GM21717 (cell line): Measurements from ENCODE around the gene PACS2.

Source experiments
- ATAC-seq: cut with Tn5 transposase; IDR thresholded peaks from one replicate; pipeline ENCODE4 v1.9.1; 2021; ENCODE audit warnings: mild to moderate bottlenecking, moderate library complexity; ENCODE audit not compliant: unreplicated experiment

Gene PACS2

GRCh38 chr14:105366386-105367074, 52.0 kb downstream of the PACS2 start:
- no peak for ATAC-seq

DNA sequence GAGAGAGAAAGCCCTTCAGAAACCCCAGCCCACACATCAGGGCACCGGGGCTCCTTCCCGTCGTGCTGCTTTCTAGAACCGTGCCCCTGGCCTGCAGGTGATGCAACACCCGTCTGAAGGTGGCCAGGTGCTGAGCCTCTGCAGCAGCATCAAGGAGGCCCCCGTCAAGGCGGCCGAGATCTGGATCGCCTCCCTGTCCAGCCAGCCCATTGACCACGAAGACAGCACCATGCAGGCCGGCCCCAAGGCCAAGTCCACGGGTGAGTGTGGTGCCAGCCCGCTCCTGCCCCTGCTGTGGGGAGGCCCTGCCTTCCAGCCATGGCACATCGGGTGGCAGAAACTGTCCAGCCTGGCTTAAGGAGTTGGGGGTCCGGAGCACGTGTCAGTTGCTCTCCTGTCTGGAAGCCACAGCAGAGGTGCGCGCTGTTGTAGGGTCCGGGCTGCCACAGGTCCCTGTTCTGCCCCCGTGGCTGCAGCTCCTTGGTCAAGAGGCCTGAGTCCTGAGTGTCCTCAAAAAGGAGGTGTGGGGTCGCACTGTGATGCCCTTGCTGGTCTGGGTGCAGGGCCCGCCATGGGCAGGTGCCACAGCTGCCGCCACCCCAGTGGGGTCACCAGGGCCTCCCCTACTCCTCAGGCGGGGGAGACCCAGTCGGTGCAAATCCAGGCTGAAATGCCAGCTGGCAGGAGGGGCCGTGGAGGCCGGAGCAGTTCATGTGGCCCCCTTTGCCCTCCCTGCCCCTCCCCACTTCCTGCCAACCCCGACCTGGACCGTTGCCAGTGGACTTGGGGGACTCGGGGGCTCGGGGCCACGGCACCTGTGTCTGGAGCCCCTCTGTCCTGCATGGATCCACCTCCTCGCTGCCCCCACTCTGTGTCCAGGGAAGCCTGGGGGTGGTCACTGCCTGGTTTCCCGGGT, 52.8 kb downstream of the PACS2 start:
- ATAC-seq = no peak

GRCh38 chr14:105368032-105368417, 53.5 kb downstream of the PACS2 start:
- ATAC-seq = no peak

GRCh38 chr14:105368426-105368825, 53.9 kb downstream of the PACS2 start:
- no peak for ATAC-seq

DNA sequence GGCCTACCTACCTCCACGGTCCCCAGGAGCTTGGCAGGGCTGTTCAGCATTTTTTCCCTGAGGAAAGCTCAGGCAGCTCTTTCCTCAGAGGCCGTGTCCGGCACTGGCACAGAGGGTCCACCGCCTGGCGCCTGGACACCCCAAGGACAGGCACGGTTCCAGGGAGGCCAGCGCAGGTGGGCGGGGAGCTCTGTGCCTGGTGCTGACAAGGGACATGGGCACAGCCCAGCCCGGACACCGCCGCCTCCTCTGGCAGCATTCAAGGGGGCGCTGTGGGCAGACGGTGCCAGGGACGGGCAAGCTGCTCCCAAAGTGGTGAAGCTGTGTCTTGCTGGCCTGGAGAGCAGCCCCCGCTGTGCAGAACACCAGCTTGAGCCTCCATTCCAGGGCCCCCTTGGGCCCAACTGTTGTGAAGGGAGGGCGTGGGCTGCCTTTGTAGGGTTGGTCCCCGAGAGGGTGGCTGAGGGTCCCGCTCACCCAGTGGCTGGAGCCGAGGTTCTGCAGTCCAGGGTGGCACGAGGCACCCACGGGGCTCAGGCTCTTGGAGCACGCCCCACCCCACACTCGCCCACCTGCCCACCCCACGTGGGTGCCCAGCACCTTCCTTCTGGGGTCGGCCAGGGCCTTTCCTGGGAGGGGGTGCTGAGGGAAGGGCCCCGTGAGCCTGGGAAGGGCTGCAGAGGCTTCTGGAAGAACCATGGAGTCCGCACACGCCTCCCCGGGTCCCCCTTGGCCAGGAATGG, 54.5 kb downstream of the PACS2 start:
- ATAC-seq = no peak

- no peak for ATAC-seq
These were observed 55.1 kb downstream of the PACS2 start for GRCh38 chr14:105369653-105370040.

- no peak for ATAC-seq
These were observed 59.8 kb downstream of the PACS2 start for GRCh38 chr14:105374389-105374788.

- no peak for ATAC-seq
These were observed 61.1 kb downstream of the PACS2 start for GRCh38 chr14:105375635-105376057.

DNA sequence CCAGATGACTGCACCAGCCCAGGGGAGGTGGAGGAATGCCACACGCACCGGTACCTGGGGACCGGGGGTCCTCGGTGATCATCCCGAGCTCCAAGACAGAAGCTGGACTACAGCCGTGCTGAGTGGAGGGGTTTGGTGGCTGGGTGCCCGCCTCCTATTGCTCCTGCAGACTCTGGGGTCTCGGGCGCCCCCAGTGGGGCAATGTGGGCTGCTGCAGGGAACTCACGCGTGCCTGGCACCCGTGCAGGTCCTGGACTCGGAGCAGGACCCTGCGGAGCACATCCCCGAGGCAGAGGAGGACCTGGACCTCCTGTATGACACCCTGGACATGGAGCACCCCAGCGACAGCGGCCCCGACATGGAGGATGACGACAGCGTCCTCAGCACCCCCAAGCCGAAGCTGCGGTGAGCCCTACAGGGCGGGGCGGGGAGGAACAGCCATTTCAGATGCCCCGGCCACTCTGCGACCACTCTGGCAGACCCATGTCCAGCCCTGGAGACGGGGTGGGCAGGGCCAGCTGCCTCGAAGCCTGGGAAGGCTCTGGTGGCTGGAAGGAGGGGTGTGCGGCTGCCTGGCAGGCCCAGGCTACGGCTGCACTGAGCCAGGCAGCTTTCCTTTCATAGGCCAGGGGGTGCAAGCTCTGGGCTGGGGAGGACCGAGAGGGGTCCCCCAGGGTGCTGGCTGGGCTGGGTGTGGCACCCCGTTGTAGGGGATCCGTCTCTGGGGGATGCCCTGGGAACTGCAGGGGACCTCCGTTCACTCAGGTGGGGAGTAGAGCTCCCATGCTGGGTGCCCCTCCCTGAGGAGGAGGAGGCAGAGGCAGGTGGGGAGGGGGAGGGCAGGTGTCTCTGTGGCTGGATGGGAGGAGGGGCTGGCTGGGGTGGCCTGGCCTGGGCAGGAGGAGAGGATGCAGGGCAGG, 62.2 kb downstream of the PACS2 start:
- no peak for ATAC-seq

DNA sequence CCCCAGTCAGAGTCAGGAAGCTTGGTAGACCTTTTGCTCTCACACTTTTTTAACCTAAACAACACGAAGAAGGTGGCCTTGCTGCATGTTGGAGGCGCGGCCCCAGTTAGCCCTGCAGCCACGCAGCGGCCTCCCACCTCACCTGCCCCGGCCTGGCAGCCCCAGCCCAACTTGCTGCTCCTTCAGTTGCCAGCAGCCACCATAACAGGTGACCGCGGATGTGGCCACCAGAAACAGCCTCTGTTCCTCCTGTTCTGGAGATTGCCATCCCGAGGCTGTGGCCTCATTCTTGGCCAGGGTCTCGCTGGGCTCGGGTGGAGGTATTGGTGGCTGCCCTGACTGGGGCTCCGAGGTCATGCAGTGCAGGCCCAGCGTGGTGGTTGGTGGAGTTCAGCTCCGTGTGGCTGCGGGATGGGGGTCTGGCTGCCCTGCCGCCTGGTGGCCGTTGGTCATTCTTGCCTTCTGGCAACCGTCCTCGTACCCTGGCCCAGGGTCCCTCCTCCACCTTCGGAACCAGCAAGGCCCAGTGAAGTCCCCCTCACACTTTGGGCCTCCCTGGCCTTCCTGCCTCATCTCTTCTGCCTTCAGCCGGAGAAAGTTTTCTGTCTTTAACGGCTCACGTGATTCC, 63.1 kb downstream of the PACS2 start:
- ATAC-seq = no peak

DNA sequence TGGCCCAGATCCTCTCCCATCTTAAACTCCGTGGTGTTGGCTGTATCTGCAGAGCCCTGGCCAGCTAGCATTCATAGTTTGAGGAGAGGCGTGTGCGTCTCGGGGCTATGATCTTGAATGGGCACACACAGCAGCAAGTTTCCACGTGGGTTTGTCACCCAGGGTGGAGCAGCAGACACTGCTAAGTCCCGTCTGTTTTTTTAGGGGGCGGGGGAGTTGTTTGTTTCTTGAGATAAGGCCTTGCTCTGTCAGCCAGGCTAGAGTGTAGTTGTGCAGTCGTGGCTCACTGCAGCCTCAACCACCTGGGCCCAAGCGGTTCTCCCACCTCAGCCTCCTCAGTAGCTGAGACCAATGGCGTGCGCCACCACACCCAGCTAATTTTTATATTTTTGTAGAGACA, 63.7 kb downstream of the PACS2 start:
- ATAC-seq = no peak

DNA sequence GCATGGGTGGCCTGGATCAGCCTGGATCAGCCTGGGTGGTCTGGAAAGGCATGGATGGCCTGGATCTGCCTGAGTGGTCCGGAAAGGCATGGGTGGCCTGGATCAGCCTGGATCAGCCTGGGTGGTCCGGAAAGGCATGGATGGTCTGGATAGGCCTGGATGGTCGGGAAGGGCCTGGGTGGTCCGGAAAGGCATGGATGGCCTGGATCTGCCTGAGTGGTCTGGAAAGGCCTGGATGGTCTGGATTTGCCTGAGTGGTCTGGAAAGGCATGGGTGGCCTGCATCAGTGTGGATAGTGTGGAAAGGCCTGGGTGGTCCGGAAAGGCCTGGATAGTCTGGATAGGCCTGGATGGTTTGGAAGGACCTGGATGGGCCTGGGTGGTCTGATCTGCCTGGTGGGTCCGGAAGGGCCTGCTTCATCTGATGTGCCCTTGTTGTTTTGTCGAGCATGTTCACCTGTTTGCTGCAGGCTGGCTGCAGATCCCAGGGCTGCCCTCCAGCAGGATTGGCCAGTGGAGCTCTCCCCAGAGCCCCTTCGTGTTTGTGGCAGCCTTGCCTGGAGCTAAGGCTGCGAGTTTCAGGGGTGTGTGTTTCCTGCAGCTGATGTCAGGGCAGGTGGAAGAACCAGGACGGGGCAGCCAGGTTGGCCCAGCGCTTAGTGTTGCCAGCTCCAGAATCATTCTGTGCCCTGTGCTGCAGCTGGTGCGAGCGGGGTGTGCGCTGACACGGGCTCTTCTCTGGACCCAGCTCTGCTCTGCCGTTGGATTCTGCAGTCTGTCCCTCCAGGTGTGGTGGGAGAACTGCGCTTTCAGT, 64.5 kb downstream of the PACS2 start:
- ATAC-seq = no peak

DNA sequence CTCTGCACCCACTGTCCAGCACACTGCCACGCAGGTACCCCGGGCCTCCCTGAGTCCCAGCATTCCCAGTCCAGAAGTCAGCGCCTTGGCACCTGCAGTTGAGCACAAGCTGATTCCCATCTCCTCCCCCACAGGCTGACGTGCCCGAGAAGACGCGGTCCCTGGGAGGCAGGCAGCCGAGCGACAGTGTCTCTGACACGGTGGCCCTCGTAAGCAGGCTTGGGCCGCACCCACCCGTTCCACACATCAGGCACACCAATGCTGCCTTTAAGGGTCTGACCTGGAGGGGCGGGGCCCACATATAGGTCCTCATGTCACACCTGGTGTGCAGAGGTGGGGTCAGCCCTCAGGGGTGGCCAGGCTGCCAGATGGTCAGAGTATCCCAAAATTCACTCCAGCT, 65.4 kb downstream of the PACS2 start:
- no peak for ATAC-seq

GRCh38 chr14:105380756-105381155, 66.2 kb downstream of the PACS2 start:
- no peak for ATAC-seq

DNA sequence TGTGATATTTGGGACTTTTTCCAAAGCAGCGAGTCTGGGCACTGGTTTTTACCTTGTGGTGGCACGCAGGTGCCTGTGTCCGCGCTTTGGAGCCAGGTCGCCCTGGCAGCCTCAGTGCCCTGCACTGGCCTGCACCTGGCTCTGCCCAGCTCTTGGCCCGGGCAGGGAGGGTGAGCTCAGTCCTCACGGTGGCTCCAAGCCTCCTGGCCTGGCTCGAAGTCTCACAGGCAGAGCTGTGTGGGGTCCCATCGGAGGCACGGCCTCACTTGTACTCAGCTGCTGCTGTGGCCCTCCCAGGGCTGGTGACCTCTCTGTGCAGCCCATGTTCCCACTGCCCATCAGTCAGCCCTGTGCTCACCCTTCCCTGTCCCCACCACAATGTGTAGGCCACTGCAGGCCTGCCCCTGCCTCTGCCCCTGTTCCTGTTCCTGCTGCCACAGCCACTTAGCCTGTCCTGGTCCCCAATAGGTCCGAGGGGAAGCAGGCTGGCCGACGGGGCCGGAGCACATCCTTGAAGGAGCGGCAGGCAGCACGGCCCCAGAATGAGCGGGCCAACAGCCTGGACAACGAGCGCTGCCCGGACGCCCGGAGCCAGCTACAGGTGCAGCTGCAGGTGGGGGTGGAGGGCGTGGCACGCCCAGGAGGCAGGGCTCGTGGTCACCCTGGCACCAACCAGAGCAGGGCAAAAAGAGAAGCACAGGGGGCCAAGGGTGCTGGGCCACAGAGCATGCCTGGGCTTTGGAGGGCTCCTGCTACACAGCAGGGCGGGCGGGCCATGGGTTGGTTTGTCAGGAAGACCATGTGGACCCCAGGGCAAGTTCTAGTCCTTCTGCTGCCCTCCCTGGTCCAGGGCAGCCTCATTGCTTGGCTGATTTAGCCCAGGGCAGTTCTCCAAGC, 67.1 kb downstream of the PACS2 start:
- ATAC-seq = no peak

DNA sequence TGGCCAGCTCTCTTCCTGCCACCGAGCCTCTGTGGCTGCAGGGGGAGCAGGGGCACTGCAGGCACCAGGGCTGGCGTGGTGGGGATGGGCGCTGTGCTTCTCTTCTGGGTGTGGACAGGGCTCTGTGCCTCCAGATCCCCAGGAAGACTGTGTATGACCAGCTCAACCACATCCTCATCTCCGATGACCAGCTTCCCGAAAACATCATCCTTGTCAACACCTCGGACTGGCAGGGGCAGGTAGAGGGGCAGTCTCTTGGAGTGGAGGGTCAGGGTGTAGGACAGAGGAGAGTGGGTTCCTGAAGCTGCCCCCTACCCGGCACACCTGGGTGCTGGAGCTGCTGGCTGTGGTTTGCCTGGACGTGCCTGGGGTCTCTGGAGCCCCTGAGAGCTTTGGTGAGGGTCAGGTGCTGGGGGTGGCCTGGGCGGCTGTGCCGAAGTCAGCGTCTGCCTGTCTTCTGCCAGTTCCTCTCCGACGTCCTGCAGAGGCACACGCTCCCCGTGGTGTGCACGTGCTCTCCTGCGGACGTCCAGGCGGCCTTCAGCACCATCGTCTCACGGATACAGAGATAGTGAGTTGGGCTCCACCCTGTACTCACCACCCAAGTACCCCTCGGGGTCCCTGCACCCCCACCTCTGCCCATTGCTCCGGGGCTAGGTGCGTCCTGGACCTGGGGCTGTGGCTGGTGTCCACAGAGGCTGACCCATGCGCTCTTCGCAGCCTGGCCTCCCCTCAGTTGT, 68.0 kb downstream of the PACS2 start:
- ATAC-seq = no peak

DNA sequence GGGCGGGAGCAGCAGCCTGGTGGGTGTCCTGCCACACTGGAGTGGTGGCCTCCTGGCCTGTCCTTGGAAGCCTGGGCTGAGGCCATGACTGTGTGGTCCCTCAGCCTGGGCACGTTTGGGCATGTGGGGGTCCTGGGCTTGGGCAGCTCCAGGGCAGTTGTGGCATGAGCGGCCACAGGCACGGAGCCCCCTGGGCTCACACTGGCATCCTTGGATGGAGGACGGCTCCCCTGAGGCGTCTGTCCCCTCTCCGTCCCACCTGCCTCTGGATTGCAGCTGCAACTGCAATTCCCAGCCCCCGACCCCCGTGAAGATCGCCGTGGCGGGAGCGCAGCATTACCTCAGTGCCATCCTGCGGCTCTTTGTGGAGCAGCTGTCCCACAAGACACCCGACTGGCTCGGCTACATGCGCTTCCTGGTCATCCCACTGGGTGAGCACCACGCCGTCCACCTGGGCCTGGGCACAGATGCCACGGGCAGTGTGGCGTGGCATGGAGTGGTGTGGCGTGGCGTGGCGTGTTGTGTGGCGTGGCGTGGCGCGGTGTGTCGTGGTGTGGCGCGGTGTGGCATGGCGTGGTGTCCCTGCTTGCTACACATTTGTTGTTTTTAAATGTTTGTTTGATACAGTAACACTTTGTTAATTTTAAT, 68.7 kb downstream of the PACS2 start:
- no peak for ATAC-seq
